GM23338 (cell line): ENCODE measurements around the gene DPYSL5. TPM values are rescaled to one million over a fixed set of nuclear protein-coding genes. Genes with fewer than 3 reads are reported as not detected.

Experiments
- ATAC-seq: fragments of 200-7000 bp; cut with Tn5 transposase; 3 replicates; pipeline ENCODE4 v1.9.1; 2020
- DNase-seq: peaks from one replicate; pipeline ENCODE4 v3.0.0-alpha.2; 2015; ENCODE audit warnings: low spot score
- H2AFZ ChIP-seq: fragments of 200-600 bp; sonication (generic); 2 replicates; pipeline ENCODE4 v1.8.0; 2016; ENCODE audit warnings: antibody characterized with exemption, mild to moderate bottlenecking, moderate library complexity
- H3F3A ChIP-seq: fragments of 200-600 bp; sonication (generic); replicated peaks from 2 replicates; pipeline ENCODE4 v1.8.0; 2017; ENCODE audit warnings: antibody characterized with exemption, mixed run types, low read depth
- H3K27ac ChIP-seq: fragments of 200-600 bp; sonication (generic); 2 replicates; pipeline ENCODE4 v1.6.1; 2016; ENCODE audit warnings: low read depth
- H3K27me3 ChIP-seq: fragments of 200-600 bp; sonication (generic); 2 replicates; pipeline ENCODE4 v1.8.0; 2016; ENCODE audit warnings: mild to moderate bottlenecking, mixed run types, moderate library complexity; ENCODE audit not compliant: insufficient read depth
- H3K36me3 ChIP-seq: fragments of 200-600 bp; sonication (generic); 2 replicates; pipeline ENCODE4 v1.8.0; 2016; ENCODE audit warnings: mild to moderate bottlenecking; ENCODE audit not compliant: insufficient read depth
- H3K4me1 ChIP-seq: fragments of 200-600 bp; sonication (generic); 2 replicates; pipeline ENCODE4 v1.8.0; 2016; ENCODE audit warnings: mild to moderate bottlenecking, moderate library complexity; ENCODE audit not compliant: insufficient read depth
- H3K4me2 ChIP-seq: fragments of 200-600 bp; sonication (generic); 2 replicates; pipeline ENCODE4 v1.7.1; 2017; ENCODE audit warnings: mixed run types
- H3K4me3 ChIP-seq: fragments of 200-600 bp; sonication (generic); 2 replicates; pipeline ENCODE4 v1.6.1; 2016; ENCODE audit warnings: mixed run types
- H3K79me2 ChIP-seq: fragments of 200-600 bp; sonication (generic); replicated peaks from 2 replicates; pipeline ENCODE4 v1.8.0; 2017; ENCODE audit warnings: mild to moderate bottlenecking; ENCODE audit not compliant: insufficient read depth
- H3K9me2 ChIP-seq: fragments of 200-600 bp; sonication (generic); 2 replicates; pipeline ENCODE4 v1.8.0; 2017; ENCODE audit not compliant: insufficient read depth
- H4K20me1 ChIP-seq: fragments of 200-600 bp; sonication (generic); replicated peaks from 2 replicates; pipeline ENCODE4 v1.8.0; 2017; ENCODE audit warnings: mild to moderate bottlenecking; ENCODE audit not compliant: insufficient read depth
- H3K27ac Mint-ChIP-seq: 2 replicates; pipeline ENCODE4 v1.8.0; 2020; ENCODE audit warnings: inconsistent platforms, mild to moderate bottlenecking, moderate library complexity, mixed read lengths
- H3K27me3 Mint-ChIP-seq: 3 replicates; pipeline ENCODE4 v1.8.0; 2022; ENCODE audit warnings: low read depth, mild to moderate bottlenecking, moderate library complexity, mixed read lengths, inconsistent platforms; ENCODE audit not compliant: insufficient read depth, poor library complexity
- H3K36me3 Mint-ChIP-seq: 3 replicates; pipeline ENCODE4 v1.8.0; 2021; ENCODE audit warnings: low read depth, mild to moderate bottlenecking, inconsistent platforms, moderate library complexity, mixed read lengths
- H3K4me1 Mint-ChIP-seq: 3 replicates; pipeline ENCODE4 v1.8.0; 2020; ENCODE audit warnings: mild to moderate bottlenecking, inconsistent platforms, mixed read lengths
- H3K4me3 Mint-ChIP-seq: 3 replicates; pipeline ENCODE4 v1.8.0; 2021; ENCODE audit warnings: moderate library complexity, mild to moderate bottlenecking, inconsistent platforms, mixed read lengths
- H3K9me3 Mint-ChIP-seq: 3 replicates; pipeline ENCODE4 v1.8.0; 2020; ENCODE audit warnings: moderate library complexity, mild to moderate bottlenecking, inconsistent platforms, mixed read lengths
- CREB1 ChIP-seq: fragments of 250-450 bp; sonication (Bioruptor Pico); IDR thresholded peaks from 2 replicates; pipeline ENCODE4 v1.5.0; 2020; ENCODE audit warnings: low read depth, mild to moderate bottlenecking, moderate library complexity
- ETS1 ChIP-seq: IDR thresholded peaks from 2 replicates; pipeline ENCODE4 v1.6.1; 2016; ENCODE audit warnings: antibody characterized with exemption
- EZH2phosphoT487 ChIP-seq: fragments of 200-600 bp; sonication (generic); IDR thresholded peaks from one replicate; pipeline ENCODE4 v1.8.1; 2018; ENCODE audit warnings: antibody characterized with exemption; ENCODE audit not compliant: unreplicated experiment
- NANOG ChIP-seq: IDR thresholded peaks from 2 replicates; pipeline ENCODE4 v1.6.1; 2016; ENCODE audit warnings: antibody characterized with exemption, borderline replicate concordance
- POLR2AphosphoS5 ChIP-seq: IDR thresholded peaks from 2 replicates; pipeline ENCODE4 v1.6.1; 2016; ENCODE audit warnings: antibody characterized with exemption, low read depth
- REST ChIP-seq: IDR thresholded peaks from one replicate; pipeline ENCODE4 v1.6.1; 2018; ENCODE audit warnings: antibody characterized with exemption; ENCODE audit not compliant: unreplicated experiment
- STAT1 ChIP-seq: IDR thresholded peaks from one replicate; pipeline ENCODE4 v1.6.1; 2016; ENCODE audit warnings: antibody characterized with exemption; ENCODE audit not compliant: unreplicated experiment
- ZNF114 ChIP-seq: fragments of 250-450 bp; sonication (Bioruptor Pico); IDR thresholded peaks from 2 replicates; pipeline ENCODE4 v1.5.0; 2020; ENCODE audit warnings: mild to moderate bottlenecking, moderate library complexity
- ZNF331 ChIP-seq: fragments of 250-450 bp; sonication (Bioruptor Pico); IDR thresholded peaks from 2 replicates; pipeline ENCODE4 v1.5.0; 2020; ENCODE audit warnings: low read depth, mild to moderate bottlenecking, moderate library complexity
- polyA plus RNA-seq: library from polyadenylated mRNA; unstranded; fragments of >200 nt; fragmentation: Nextera tagmentation; extraction: Ambion mirVana; gene quantifications from 2 replicates; pipeline ENCODE4 v1.2.1, GENCODE V29; 2016
- total RNA-seq: library from RNA; depleted of rRNA; stranded (reverse); fragments of >200 nt; shearing (Covaris generic); gene quantifications from 2 replicates; pipeline ENCODE4 v1.2.3, GENCODE V29; 2014

The DPYSL5 gene
- total and polyA plus RNA-seq, 2 experiments from 2014 or later: 3.1 to 8.1 TPM

- no peak overlapping the region for H3K4me3 Mint-ChIP-seq
- peaks cover 18% of the 10 kb centered on the region for H3K4me1 ChIP-seq
- H3K9me2 ChIP-seq: no peaks in the 10 kb centered on the region
- H3K4me1 Mint-ChIP-seq: peaks cover 31% of the 10 kb centered on the region
- no peaks in the 10 kb centered on the region for H3K79me2 ChIP-seq
- H3K27me3 ChIP-seq: no peaks in the 10 kb centered on the region
- DNase-seq (no peak), ATAC-seq (no peak)
- 0 out of 2 replicates have a peak, but pooled peaks cover 4% of the 10 kb centered on the region for H3F3A ChIP-seq
- no peaks in the 10 kb centered on the region for H3K36me3 Mint-ChIP-seq
- H3K4me3 ChIP-seq: no peak overlapping the region
- H3K27ac Mint-ChIP-seq: no peak overlapping the region
- H3K4me2 ChIP-seq: no peak overlapping the region
- no peak overlapping the region for H2AFZ ChIP-seq
- no peaks in the 10 kb centered on the region; the same call in 2 of the 3 replicates for H3K9me3 Mint-ChIP-seq
- peaks cover 9% of the 10 kb centered on the region for H3K27me3 Mint-ChIP-seq
- H4K20me1 ChIP-seq: no peaks in the 10 kb centered on the region
- no peak for TF ChIP-seq ETS1
- H3K27ac ChIP-seq: no peak overlapping the region
- H3K36me3 ChIP-seq: no peaks in the 10 kb centered on the region
These were observed 56.9 kb downstream of the DPYSL5 start for GRCh38 chr2:26904839-26905238.

- peaks cover 9% of the 10 kb centered on the region for H3K27me3 Mint-ChIP-seq
- no peak overlapping the region; the same call in 1 of the 2 replicates for H3K27ac Mint-ChIP-seq
- no peak overlapping the region for H3K4me2 ChIP-seq
- H3K4me3 Mint-ChIP-seq: no peak overlapping the region
- no peak overlapping the region for H3K27ac ChIP-seq
- no peaks in the 10 kb centered on the region for H3K79me2 ChIP-seq
- H2AFZ ChIP-seq: no peak overlapping the region
- 0 out of 2 replicates have a peak, but pooled peaks cover 4% of the 10 kb centered on the region for H3F3A ChIP-seq
- H3K4me3 ChIP-seq: no peak overlapping the region
- no peaks in the 10 kb centered on the region for H4K20me1 ChIP-seq
- no peaks in the 10 kb centered on the region for H3K36me3 ChIP-seq
- no peak for ATAC-seq
- DNase-seq: no peak
- H3K4me1 Mint-ChIP-seq: peaks cover 31% of the 10 kb centered on the region
- H3K4me1 ChIP-seq: peaks cover 18% of the 10 kb centered on the region
- no peaks in the 10 kb centered on the region; the same call in 2 of the 3 replicates for H3K9me3 Mint-ChIP-seq
- H3K36me3 Mint-ChIP-seq: no peaks in the 10 kb centered on the region
- no peaks in the 10 kb centered on the region for H3K9me2 ChIP-seq
- H3K27me3 ChIP-seq: no peaks in the 10 kb centered on the region
- no peak for TF ChIP-seq EZH2phosphoT487
- no peak for TF ChIP-seq REST
- no peak for TF ChIP-seq STAT1
- TF ChIP-seq POLR2AphosphoS5: no peak
- no peak for TF ChIP-seq CREB1 (CRISPR knock-in tag)
- no peak for TF ChIP-seq ETS1
- TF ChIP-seq ZNF331: no peak
- TF ChIP-seq NANOG: no peak
- no peak for TF ChIP-seq ZNF114 (CRISPR knock-in tag)
These were observed 57.6 kb downstream of the DPYSL5 start for GRCh38 chr2:26905341-26906198.
